ENCODE measurements around the gene SREBF1.
A peak's percentile ranks its signal among the peaks of the same experiment; 100 is the strongest.
"Not testable (repeated sequence)": the region's sequence is repeated elsewhere in the genome, so short reads cannot be mapped to it uniquely, and the experiment has no call there.

Gene SREBF1

DNA sequence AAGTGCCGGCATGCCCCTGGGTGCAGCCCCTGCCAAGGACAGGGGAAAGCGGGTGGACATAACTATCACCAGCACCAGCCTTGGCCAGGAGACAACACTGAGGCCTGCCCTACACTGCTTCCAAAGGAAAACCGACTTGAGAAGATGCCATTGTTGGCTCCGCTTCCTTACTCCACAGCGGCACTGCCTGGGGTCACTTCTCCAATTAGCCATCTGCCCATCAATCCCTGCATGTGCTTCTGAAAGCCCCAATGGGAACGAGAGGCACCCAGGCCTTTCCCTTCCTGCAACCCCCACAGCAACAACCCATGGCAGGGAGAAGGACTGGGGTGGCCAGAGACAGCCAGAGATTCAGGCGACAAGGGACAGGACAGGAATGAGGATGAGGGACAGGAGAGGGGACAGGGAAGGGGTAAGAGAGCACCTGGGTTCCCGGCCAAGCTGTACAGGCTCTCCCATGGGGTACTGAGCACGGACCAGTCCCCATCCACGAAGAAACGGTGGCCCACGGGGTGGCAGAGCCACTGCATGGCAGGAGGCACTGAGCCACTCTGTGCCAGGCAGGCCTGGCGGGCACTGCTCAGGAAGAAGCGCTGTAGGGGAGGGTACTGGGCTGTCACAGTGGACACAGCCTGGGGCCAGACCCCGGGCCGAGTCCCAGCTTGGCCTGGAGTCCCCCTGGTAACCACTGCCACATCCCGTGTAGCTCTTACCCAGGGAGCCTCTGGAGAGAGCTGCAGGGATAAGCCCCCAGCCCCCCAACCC is 21.2 kb downstream of the SREBF1 start:
- DNase-seq = no peak
- in situ Hi-C loops (cut with MboI; ENCODE audit: low pct_unique_long_range_greater_than_20kb, low sequenced_read_pairs) = no loop called here

DNA sequence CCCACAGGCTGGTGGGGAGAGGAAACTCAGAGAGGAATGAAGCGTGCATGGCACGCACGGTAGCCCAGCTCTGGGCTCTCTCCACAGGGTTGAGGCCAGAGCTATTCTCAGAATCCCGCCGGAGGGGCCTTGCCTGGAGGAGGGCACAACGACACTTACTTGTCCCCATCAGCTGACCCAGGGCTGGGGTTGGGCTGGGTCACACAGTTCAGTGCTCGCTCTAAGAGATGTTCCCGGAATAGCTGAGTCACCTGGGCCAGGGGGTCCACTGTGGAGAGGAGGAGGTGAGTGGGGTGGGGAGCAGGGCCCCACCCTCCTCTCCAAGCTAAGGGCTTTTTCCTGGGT is 21.8 kb downstream of the SREBF1 start:
- in situ Hi-C loops (cut with MboI; ENCODE audit: low pct_unique_long_range_greater_than_20kb, low sequenced_read_pairs) = no loop called here
- no peak for DNase-seq

DNA sequence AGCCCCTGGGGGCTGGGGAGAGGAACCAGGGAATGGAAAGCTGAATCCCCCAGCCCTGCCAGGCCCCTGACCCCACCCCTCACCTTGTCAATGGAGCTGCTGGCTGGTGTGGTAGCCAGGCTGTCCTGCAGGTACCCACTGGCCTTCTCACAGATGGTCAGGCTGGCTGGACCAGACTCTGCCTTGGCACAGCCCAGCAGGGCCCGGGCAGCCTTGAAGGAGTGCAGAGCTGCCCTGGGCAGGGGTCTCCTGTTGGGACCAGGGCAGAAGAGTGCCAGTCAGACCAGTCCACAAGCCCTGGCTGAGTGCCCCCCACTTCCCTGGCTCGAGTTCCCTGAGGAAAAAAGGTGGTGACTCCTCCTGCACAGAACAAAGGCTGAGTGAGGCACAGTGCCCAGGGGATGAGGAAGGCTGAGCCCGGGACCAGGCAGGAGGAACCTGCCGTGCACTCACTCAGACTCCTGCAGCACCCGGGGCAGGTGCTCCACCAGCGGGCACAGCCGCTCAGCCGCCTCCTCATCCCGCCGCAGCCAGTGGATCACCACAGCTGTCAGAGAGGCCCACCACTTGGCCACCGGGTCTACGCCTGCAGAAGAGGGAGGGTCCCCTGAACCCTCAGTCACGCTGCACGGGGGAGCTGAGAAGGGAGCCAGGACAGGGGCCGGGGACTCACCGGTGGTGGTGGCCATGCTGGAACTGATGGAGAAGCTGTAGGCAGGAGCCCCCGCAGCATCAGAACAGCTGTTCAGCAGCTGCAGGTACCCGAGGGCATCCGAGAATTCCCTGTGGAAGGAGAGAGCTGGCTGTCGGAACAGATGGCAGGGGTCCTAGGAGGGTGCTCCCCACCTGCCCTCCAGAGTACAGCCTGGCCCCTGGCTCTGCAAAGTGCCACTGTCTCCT is 22.4 kb downstream of the SREBF1 start:
- in situ Hi-C loops (cut with MboI; ENCODE audit: low pct_unique_long_range_greater_than_20kb, low sequenced_read_pairs) = no loop called here
- no peak for DNase-seq

DNA sequence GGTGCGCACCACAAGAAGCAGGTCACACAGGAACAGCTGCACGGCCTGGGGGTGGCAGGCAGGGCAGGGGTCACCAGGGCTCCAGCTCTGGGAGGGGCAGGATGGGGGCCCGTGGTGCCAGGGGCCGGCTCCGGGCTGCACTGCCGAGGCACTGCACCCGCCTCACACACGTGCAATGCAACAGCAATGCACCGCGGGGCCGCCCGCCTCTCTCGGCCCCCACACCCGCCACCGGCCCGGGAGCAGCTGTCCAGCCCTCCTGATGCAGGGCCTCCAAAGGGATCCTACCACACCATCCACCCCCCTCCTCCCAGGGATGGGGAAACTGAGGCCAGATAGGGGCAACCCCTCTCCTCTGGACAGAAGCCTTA is 23.1 kb downstream of the SREBF1 start:
- in situ Hi-C loops (cut with MboI; ENCODE audit: low pct_unique_long_range_greater_than_20kb, low sequenced_read_pairs) = no loop called here
- no peak for DNase-seq

GRCh38 chr17:17813055-17813724 is 23.6 kb downstream of the SREBF1 start:
- no peak for DNase-seq
- in situ Hi-C loops (cut with MboI; ENCODE audit: low pct_unique_long_range_greater_than_20kb, low sequenced_read_pairs) = no loop called here

- DNase-seq = peak; percentile 71
- in situ Hi-C loops (cut with MboI; ENCODE audit: low pct_unique_long_range_greater_than_20kb, low sequenced_read_pairs) = no loop called here
Observed at GRCh38 chr17:17812211-17813054, 24.4 kb downstream of the SREBF1 start.

DNA sequence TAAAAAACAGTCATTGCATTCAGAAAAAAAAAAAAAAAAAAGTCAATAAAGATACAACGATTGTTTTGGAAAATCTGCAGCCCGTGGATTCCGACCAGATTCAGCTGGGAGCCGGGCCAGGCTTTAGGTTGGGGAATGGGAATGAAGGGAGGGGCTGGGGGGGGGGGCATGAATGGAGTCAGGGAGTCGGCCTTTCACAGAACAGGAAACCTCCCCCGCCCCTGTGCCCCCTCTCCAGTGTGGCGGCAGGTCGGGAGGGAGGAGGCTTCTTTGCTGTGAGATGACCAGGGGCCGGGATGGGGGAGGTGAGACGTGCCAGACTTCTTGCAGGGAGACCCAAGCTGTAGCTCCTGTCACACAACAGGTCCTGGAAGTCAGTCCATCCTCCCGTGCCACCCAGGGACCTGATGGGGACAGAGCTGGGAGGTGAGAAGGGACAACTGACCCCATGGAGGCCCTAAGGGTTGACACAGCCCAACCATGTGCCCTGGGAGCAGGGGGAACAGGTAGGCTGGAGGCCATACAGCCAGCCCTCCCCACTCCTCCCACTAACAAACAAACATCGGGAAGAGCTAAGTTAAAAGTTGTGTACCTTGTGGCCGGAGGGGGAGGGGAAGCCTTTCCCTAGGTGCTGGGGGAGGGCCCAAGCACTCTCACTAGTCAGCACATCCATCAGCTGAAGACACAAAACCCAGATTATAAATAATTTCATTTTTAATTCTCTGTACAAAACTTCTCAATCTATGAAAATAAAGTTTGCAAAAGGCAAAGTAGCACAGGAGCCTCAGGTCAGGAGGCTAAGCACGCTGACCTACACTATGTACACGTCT is 25.2 kb downstream of the SREBF1 start:
- in situ Hi-C loops (cut with MboI; ENCODE audit: low pct_unique_long_range_greater_than_20kb, low sequenced_read_pairs) = no loop called here
- DNase-seq = no peak

- DNase-seq = no peak
- in situ Hi-C loops (cut with MboI; ENCODE audit: low pct_unique_long_range_greater_than_20kb, low sequenced_read_pairs) = no loop called here
Observed at GRCh38 chr17:17810895-17811248, 25.9 kb downstream of the SREBF1 start.

- in situ Hi-C loops (cut with MboI; ENCODE audit: low pct_unique_long_range_greater_than_20kb, low sequenced_read_pairs) = no loop called here
- DNase-seq = no peak
Observed at GRCh38 chr17:17810084-17810894, 26.5 kb downstream of the SREBF1 start.

DNA sequence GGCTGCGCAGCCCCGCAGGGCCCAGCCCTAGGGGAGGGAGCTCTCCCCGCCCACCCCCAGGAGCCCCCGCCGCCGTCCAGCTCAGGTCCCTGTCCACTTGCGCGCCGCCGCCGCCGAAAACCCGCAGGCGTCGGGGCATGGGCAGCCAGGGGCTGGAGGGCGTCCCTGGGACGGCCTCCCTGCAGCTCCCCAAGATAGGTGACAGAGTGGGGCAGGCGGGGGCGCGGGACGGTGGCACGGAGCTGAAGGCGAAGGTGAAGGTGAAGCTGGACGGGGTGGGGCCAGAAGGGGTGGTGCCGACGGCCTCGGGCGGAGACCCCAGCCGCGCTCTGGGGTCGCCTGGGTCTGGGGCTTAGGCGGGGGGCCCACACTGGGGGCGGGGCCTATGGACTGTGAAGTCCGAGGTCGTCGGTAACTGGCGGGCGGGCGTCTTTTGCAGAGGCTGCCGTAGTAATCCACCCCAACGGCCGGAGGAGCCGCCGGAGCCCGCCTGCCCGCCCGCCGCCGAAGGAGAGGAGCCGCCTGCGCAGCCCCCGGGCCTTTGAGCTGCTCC is 27.2 kb downstream of the SREBF1 start:
- in situ Hi-C loops (cut with MboI; ENCODE audit: low pct_unique_long_range_greater_than_20kb, low sequenced_read_pairs) = no loop called here

DNA sequence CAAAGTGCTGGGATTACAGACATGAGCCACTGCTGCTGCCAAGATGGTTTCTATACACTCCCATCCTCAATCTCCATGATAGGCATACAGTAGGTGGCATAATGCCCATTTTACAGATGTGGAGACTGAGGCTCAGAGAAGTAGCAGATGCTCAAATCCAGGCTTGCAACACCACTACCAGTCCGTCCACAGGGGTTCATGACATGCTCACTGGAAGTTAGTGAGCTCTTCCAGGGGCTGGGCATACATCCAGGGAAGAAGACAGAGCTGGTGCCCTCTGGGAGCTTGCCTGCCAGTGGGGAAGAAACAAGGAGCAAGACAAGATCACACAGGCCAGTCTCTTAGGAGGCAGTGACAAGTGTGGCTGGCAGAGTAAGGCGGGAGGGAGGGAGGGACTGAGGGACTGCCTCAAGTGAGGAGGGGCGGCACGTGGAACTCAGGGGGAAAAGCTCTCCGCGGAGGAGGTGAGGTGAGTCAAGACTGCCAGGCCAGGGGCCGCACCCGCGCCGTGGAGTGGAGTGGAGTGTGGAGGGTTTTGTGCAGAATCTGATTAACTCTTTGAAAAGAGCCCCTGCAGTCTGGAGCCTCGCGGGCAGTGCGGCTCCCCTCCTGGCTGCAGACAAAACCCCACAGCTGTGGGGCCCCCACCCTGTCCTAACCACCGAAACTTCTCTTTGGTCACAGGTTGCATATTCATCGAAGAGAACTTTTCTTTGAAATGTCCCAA is 27.9 kb downstream of the SREBF1 start:
- in situ Hi-C loops (cut with MboI; ENCODE audit: low pct_unique_long_range_greater_than_20kb, low sequenced_read_pairs) = no loop called here
- peak; percentile 31 for DNase-seq

More for the DNA sequence above, 27.2 kb downstream of the SREBF1 start:
- DNase-seq = no peak

DNA sequence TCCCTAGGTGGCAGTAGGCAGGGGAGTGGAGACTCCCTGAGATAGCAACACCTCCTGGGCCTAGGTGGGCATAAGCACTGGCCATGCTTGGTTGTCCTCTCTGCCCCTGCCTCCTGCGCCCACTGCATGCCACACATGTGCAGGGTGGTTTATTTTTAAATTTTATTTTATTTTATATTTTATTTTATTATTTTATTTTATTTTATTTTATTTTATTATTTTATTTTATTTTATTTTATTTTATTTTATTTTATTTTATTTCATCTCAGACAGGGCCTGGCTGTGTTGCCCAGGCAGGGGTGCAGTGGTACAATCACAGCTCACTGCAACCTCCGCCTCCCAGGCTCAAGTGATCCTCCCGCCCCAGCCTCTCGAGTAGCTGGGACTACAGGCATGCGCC is 28.6 kb downstream of the SREBF1 start:
- in situ Hi-C loops (cut with MboI; ENCODE audit: low pct_unique_long_range_greater_than_20kb, low sequenced_read_pairs); DNase-seq: not testable (repeated sequence)

- DNase-seq = no peak
- in situ Hi-C loops (cut with MboI; ENCODE audit: low pct_unique_long_range_greater_than_20kb, low sequenced_read_pairs) = no loop called here
Observed at GRCh38 chr17:17807440-17807839, 29.3 kb downstream of the SREBF1 start.

DNA sequence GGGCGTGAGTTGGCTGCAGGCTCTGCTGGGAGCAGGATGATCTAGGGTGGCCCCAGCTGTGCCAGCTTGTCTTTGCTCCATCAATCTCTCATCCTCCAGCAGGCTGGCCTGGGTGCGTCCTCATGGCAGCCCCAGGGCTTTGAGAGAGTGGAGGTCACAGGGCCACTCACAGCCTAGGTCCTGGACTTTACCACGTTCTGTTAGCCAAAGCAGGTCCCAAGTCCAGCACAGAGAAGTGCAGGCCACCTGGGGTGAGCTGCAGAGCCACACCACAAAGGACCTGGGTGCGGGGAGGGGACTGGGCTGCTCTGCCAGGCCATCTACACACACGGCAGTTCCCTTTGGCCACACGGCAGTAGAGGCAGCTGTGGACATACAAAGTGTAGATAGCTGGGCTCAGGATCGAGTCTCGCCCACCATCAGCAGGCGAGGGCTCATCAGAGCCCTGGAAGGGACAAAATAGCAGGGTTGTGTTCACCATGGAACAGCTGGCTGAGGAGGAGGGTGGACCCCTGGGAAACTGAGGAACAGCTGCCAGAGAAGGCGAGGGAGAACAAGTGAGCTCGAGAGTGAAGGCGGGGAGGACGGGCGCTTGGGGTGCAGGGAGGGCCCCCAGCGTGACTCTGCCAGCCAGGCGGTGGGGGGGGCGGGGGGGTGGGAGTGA is 30.0 kb downstream of the SREBF1 start:
- in situ Hi-C loops (cut with MboI; ENCODE audit: low pct_unique_long_range_greater_than_20kb, low sequenced_read_pairs) = no loop called here

GRCh38 chr17:17806035-17806434 is 30.8 kb downstream of the SREBF1 start:
- in situ Hi-C loops (cut with MboI; ENCODE audit: low pct_unique_long_range_greater_than_20kb, low sequenced_read_pairs) = no loop called here
- DNase-seq = no peak

More for the DNA sequence above, 30.0 kb downstream of the SREBF1 start:
- no peak for DNase-seq

- in situ Hi-C loops (cut with MboI; ENCODE audit: low pct_unique_long_range_greater_than_20kb, low sequenced_read_pairs) = no loop called here
- no peak for DNase-seq
Observed at GRCh38 chr17:17805575-17805974, 31.2 kb downstream of the SREBF1 start.
